Measurements from ENCODE around the gene CD96.

GRCh38 chr3:111591555-111591954, 49.6 kb downstream of the CD96 start:
- no peak for TF ChIP-seq POLR2AphosphoS5 (IDR thresholded peaks at IDR 0.05; ENCODE audit: low read depth)
- TF ChIP-seq CTCF (IDR thresholded peaks at IDR 0.05; ENCODE audit: insufficient read depth, low read length): no peak

Measured in HL-60 (cell line).